H1 (cell line): ENCODE results near the gene PTPA.

Source experiments
- CHD1 ChIP-seq: IDR thresholded peaks from 2 replicates; pipeline ENCODE4 v1.6.1; 2012; ENCODE audit warnings: low read depth, low read length, improper control_type of control experiment
- CREB1 ChIP-seq: IDR thresholded peaks from 2 replicates; pipeline ENCODE4 v1.6.1; 2012; ENCODE audit warnings: inconsistent platforms
- MAX ChIP-seq: IDR thresholded peaks from 2 replicates; pipeline ENCODE4 v1.6.1; 2012; ENCODE audit warnings: inconsistent platforms
- POLR2A ChIP-seq, 2 experiments: IDR thresholded peaks; 1 replicate in 1 of 2; 2 replicates in 1 of 2; pipeline ENCODE4 v1.6.1; 2011; ENCODE audit warnings: low read depth in 2 of 2, low read length in 2 of 2, mild to moderate bottlenecking in 2 of 2; ENCODE audit errors: control extremely low read depth in 1 of 2
- POLR2AphosphoS5 ChIP-seq: IDR thresholded peaks from 2 replicates; pipeline ENCODE4 v1.6.1; 2011; ENCODE audit warnings: low read depth, low read length
- RFX5 ChIP-seq: IDR thresholded peaks from 2 replicates; pipeline ENCODE4 v1.6.1; 2011; ENCODE audit warnings: low read depth, low read length, improper control_type of control experiment, borderline replicate concordance
- SIX5 ChIP-seq: IDR thresholded peaks from 2 replicates; pipeline ENCODE4 v1.6.1; 2011; ENCODE audit warnings: mild to moderate bottlenecking, low read depth, low read length
- SP4 ChIP-seq: IDR thresholded peaks from 2 replicates; pipeline ENCODE4 v1.6.1; 2012; ENCODE audit warnings: low read length, inconsistent platforms
- TBP ChIP-seq: IDR thresholded peaks from 2 replicates; pipeline ENCODE4 v1.6.1; 2011; ENCODE audit warnings: low read depth, low read length, improper control_type of control experiment
- TEAD4 ChIP-seq: IDR thresholded peaks from 2 replicates; pipeline ENCODE4 v1.6.1; 2012; ENCODE audit warnings: low read depth, low read length, inconsistent platforms, mixed read lengths
- USF2 ChIP-seq: IDR thresholded peaks from 2 replicates; pipeline ENCODE4 v1.6.1; 2011; ENCODE audit warnings: low read length, improper control_type of control experiment
- ZNF274 ChIP-seq: IDR thresholded peaks from 2 replicates; pipeline ENCODE4 v1.7.0; 2012; ENCODE audit warnings: low read length, borderline replicate concordance; ENCODE audit errors: extremely low read depth
- TF ChIP-seq, protein P1 (sequence below), 3 experiments: IDR thresholded peaks; 1 replicate in 2 of 3; 2 replicates in 1 of 3; pipeline versions ENCODE4 v1.5.1 to v1.6.1; 2011; ENCODE audit warnings: low read length in 3 of 3, mild to moderate bottlenecking in 3 of 3, inconsistent platforms in 2 of 3, low read depth in 1 of 3, moderate library complexity in 1 of 3; ENCODE audit not compliant: insufficient read depth in 1 of 3; ENCODE audit errors: control extremely low read depth in 1 of 3

DNA sequence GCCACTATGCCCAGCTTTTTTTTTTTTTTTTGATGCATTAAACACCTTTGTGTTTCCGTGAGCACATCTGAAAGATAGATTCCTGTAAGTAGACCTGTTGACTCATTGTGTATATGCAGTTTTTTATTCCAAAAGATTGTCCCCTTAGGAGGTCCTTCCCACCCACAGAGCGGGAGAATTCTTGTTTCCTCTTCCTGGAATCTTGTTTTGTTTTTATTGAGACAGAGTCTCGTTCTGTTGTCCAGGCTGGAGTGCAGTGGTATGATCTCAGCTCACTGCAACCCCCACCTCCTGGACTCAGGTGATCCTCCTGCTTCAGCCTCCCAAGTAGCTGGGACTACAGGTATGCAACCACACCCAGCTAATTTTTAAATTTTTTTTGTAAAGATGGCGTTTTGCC lies 7.6 kb downstream of the PTPA start:
- TF ChIP-seq TBP (no peak), USF2 (no peak), POLR2A (IDR thresholded peaks at IDR 0.05; ENCODE audit: control extremely low read depth in 1 of 2, low read depth in 2 of 2, low read length in 2 of 2) (no peak), TEAD4 (no peak), ZNF274 (no peak), SP4 (no peak), CHD1 (no peak), MAX (no peak), SIX5 (no peak), POLR2AphosphoS5 (no peak), RFX5 (no peak), CREB1 (no peak)
- TF ChIP-seq, protein P1, sequence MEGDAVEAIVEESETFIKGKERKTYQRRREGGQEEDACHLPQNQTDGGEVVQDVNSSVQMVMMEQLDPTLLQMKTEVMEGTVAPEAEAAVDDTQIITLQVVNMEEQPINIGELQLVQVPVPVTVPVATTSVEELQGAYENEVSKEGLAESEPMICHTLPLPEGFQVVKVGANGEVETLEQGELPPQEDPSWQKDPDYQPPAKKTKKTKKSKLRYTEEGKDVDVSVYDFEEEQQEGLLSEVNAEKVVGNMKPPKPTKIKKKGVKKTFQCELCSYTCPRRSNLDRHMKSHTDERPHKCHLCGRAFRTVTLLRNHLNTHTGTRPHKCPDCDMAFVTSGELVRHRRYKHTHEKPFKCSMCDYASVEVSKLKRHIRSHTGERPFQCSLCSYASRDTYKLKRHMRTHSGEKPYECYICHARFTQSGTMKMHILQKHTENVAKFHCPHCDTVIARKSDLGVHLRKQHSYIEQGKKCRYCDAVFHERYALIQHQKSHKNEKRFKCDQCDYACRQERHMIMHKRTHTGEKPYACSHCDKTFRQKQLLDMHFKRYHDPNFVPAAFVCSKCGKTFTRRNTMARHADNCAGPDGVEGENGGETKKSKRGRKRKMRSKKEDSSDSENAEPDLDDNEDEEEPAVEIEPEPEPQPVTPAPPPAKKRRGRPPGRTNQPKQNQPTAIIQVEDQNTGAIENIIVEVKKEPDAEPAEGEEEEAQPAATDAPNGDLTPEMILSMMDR (IDR thresholded peaks at IDR 0.05; ENCODE audit: control extremely low read depth in 1 of 3, insufficient read depth in 1 of 3, low read depth in 1 of 3, low read length in 3 of 3), result no peak
